H1 (cell line): ENCODE measurements around the gene GATB. TPM values are rescaled to one million over a fixed set of nuclear protein-coding genes. Genes with fewer than 3 reads are reported as not detected.

ENCODE experiments used
- CTBP2 ChIP-seq: IDR thresholded peaks from 2 replicates; pipeline ENCODE4 v1.7.0; 2011; ENCODE audit warnings: borderline replicate concordance, mild to moderate bottlenecking, moderate library complexity, mixed read lengths, low read length; ENCODE audit not compliant: insufficient read depth, insufficient read length
- EZH2 ChIP-seq: fragments of 200-600 bp; sonication (generic); IDR thresholded peaks from 2 replicates; pipeline ENCODE4 v1.7.1; 2012; ENCODE audit warnings: low read depth, mild to moderate bottlenecking, moderate library complexity, low read length, inconsistent platforms; ENCODE audit not compliant: severe bottlenecking
- GABPA ChIP-seq: IDR thresholded peaks from 2 replicates; pipeline ENCODE4 v1.6.1; 2011; ENCODE audit warnings: mild to moderate bottlenecking, low read length, moderate library complexity, borderline replicate concordance; ENCODE audit not compliant: insufficient read depth
- GTF2F1 ChIP-seq: IDR thresholded peaks from 2 replicates; pipeline ENCODE4 v1.6.1; 2012; ENCODE audit warnings: low read depth, low read length, improper control_type of control experiment, borderline replicate concordance
- POLR2AphosphoS5 ChIP-seq: IDR thresholded peaks from 2 replicates; pipeline ENCODE4 v1.6.1; 2011; ENCODE audit warnings: low read depth, low read length
- polyA plus RNA-seq, 7 experiments: library from polyadenylated mRNA; depleted of rRNA in 3 of 7; stranded (reverse) in 5 of 7; unstranded in 2 of 7; fragments of >200 nt in 5 of 7; fragments of 200-250 nt in 2 of 7; gene quantifications; 1 replicate in 5 of 7; 2 replicates in 1 of 7; 4 replicates in 1 of 7; pipeline versions ENCODE4 v1.2.1 to v1.2.3, GENCODE V29; 2011 to 2013; ENCODE audit warnings: missing spikeins in 2 of 7, mixed read lengths in 2 of 7
- total RNA-seq: library from RNA; stranded (reverse); fragmentation: NEBNext Ultra II Directional; extraction: Animal tissue kit (Norgen Biotek cat#: 25700); gene quantifications from 2 replicates; pipeline ENCODE4 v1.2.1, GENCODE V29; 2021

The GATB gene
- total and polyA plus RNA-seq, 2 of the 8 experiments (the other 6 are each of a cell fraction or from before 2014, with no cell fraction given), result 15.3 to 18.0 TPM

- TF ChIP-seq GABPA, result no peak
- no peak for TF ChIP-seq POLR2AphosphoS5
- TF ChIP-seq EZH2, result no peak
- no peak for TF ChIP-seq GTF2F1
- no peak for TF ChIP-seq CTBP2
Measured at GRCh38 chr4:151810476-151810875, 49.7 kb upstream of the GATB start (continued).
